Cardiac septum (tissue), 1 donor: ENCODE measurements around the gene BANP. TPM values are rescaled to one million over a fixed set of nuclear protein-coding genes. Genes with fewer than 3 reads are reported as not detected.
"Not testable (repeated sequence)": the region's sequence is repeated elsewhere in the genome, so short reads cannot be mapped to it uniquely, and the experiment has no call there.

Experiments used
- DNase-seq: peaks from one replicate; pipeline ENCODE4 v3.0.0-alpha.2; 2020; ENCODE audit warnings: low spot score
- intact Hi-C: fragments of 100-400 bp; cut with DNase I; formaldehyde crosslinking; loops from one replicate; pipeline ENCODE4 v1.14.0; 2022
- total RNA-seq: library from RNA; stranded (reverse); fragmentation: NEBNext Ultra II Directional; extraction: Animal tissue kit (Norgen Biotek cat#: 25700); gene quantifications from one replicate; pipeline ENCODE4 v1.2.1, GENCODE V29; 2021
- donor health status: DM: no; HTN: no; CAD: no.

The BANP gene
- total RNA-seq, 1 donor from 2014 or later: 18.4 TPM

- intact Hi-C loops: no loop called here
- no peak for DNase-seq
Measured at GRCh38 chr16:88103011-88103410, 151.8 kb downstream of the BANP start.

- intact Hi-C loops: no loop called here
- no peak for DNase-seq
Measured at GRCh38 chr16:88103581-88104188, 152.5 kb downstream of the BANP start.

DNA sequence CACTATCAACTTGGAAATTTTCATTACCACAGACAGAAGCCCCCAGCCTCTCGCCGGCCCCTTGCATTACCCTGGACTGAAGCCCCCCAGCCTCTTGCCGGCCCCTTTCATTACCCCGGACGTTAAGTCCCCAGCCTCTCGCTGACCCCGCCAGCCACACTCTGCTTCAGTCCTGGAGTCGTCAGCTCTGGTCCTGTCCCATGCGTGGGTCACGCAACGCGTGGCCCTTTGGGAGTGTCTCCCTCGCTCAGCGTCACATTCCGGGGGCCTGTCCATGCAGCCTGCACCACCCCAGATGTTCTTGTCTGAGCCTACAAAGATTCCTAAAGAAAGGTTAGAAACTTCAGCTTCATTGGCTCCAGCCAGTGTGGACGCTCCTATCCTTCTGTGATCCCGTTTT is 153.1 kb downstream of the BANP start:
- intact Hi-C loops, DNase-seq: not testable (repeated sequence)

DNA sequence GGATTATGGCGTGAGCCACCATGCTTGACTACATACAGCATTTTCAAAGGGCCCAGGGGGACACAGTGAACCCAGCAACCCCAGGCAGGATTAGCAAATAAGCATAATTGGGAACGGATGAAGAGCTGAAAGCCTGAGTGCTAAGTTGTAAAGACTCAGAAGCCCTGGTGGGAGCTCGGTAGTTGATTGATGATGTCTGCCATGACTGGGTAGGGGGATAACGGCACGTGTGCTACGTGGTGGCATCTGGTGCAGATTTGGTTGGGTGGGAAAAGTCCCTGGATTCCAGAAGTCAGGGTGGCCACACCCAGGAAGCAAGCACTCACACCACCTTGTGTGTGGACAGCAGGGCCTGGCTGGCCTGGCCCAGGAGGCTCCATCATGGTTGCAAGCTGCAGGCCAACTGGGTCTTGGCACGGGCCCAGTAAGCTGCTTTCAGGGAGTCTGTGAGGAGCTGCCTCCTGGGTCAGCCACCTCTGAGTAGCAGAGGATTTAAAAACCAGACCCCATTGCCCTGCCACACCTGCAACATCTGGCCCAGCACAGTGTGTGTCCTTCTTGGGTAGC is 154.4 kb downstream of the BANP start:
- DNase-seq, intact Hi-C loops: not testable (repeated sequence)

DNA sequence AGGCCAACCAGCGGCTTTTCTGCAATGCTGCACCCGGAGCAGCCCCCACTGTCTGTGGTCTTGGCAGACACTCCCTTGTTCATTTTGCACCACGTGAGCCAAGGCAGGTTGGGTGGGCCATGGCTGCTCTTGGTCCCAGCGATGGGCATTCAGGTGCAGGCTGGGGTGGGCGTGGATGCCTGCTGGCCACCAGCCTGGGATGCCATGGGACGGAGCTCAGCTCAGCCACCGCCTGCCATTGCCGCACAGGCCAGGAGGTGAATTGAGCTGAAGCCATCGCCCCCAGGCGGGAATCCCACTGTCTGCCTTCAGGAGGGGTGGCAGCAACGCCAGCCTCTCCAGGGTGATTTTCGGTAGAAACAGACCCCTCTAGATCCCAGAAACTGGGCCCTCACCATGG is 155.3 kb downstream of the BANP start:
- DNase-seq, intact Hi-C loops: not testable (repeated sequence)

DNA sequence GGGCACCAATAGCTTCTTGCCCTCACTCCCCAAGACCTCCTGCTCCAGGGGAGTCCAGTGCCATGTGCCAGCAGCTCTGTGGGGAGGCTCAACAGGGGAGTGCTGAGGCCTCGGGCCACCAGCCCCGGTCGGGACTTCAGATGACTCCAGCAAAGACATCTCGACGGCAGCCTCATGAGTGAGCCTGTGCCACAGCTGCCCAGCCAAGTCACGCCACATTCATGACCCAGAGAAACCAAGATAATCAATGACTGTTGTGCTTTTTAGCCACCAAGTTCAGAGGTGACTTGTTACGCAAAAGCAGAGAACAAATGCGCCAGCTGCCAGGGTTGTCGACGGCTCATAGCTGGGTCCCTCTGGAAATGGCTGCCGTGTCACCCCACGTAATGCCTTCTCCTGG is 157.5 kb downstream of the BANP start:
- intact Hi-C loops: no loop called here
- DNase-seq: no peak

DNA sequence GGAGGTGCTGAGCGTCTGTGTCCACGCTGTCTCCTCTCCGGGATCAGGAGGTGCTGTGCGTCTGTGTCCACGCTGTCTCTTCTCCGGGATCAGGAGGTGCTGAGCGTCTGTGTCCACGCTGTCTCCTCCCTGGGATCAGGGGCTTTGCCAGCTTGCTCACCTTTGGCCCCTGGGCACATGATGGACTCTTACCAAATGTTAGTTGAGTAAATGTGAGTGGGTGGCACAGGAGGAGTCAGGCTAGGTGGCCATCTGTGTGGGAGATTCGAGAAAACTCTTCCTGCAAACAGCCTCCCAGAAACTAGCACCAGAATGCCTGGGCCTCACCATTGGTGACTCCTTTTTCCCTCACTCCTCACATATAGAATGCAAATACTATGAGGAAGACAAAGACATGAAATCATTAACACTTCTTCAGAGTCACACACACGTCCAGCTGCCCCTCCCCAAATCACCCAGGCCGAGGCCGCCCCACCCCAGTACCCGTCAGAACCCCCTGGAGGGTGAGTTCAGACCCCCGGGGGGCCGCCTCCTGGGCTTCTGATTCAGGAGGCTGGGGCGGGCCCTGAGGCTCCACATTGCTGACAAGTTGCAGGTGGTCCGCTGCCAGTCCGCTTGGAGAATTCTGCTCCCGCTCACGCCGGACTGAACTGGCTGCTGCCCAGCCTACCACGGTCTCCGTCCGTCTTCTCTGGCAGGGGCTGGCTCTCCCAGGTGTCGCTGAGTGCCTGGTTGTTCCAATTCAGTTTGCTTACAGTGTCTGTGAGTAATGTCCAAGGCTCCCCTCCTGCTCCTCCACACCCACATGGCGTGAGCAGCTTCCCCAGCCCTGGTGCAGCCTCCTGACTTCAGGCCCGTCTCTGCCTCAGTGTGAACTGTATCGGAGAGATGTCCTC is 158.7 kb downstream of the BANP start:
- DNase-seq, intact Hi-C loops: not testable (repeated sequence)

DNA sequence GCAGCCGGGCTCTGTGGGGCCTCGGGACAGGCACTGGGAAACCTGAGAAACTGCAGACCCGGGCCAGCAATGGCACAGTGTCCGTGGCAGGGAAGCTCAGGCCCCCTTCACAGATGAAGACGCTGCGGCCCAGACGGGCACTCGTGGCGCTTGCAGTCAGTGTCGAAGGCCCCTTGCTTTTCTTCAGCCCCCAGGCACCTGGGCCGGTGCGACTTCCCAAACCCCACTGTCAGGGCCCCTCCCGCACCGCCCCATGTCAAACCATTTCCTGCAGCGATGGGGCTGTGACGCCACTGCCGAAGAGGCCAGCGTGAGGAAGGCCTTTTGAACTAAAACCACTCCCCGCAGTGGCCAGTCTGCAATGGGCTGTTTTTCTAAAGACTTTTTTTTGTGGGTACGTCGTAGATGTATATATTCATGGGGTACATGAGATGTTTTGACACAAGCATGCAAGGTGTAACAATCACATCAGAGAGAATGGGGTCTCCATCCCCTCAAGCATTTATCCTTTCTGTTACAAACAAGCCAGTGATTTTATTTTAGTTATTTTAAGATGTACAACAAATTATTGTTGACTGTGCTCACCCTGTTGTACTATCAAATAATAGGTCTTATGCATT is 159.8 kb downstream of the BANP start:
- intact Hi-C loops, DNase-seq: not testable (repeated sequence)

- DNase-seq, intact Hi-C loops: not testable (repeated sequence)
Measured at GRCh38 chr16:88111976-88112375, 160.7 kb downstream of the BANP start.

- no peak for DNase-seq
Measured at GRCh38 chr16:88113545-88114045, 162.4 kb downstream of the BANP start.

GRCh38 chr16:88114541-88115228 is 163.5 kb downstream of the BANP start:
- DNase-seq, intact Hi-C loops: not testable (repeated sequence)

More at GRCh38 chr16:88113545-88114045, 162.4 kb downstream of the BANP start:
- intact Hi-C loops: no loop called here

DNA sequence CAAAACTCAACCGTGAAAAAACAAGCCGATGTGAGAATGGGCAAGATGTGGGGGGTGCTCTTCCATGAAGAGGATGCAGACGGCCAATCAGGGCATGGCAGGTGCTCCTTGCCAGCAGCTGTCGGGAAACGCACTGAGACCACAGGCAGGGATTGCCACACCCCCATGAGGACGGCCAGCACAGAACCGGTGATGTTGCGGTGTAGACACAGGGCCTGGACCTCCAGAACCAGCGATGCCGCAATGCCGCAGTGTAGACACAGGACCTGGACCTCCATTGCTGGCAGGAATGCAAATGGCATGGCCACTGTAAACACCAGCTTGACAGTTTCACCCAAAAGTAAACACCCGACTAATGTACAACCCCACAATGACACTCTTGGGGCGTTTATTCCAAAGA is 164.9 kb downstream of the BANP start:
- intact Hi-C loops: no loop called here
- DNase-seq: no peak

DNA sequence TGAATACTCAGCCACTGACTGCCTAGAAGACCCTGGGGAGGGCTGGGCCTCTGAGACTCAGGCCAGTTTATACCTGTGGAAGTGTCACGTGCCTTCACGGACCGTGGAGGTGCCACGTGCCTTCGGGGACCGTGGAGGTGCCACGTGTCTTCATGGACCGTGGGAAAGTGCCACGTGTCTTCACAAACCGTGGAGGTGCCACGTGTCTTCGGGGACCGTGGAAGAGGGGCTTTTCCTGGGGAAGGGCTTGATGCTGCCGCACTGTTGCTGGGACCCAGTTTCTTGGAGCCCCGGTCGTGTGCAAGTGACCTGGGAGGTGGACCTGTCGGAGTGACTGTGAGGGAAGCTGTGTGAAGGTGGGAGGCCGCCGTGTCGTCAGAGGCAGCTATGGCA is 166.2 kb downstream of the BANP start:
- intact Hi-C loops: no loop called here
- no peak for DNase-seq

GRCh38 chr16:88118376-88118775 is 167.1 kb downstream of the BANP start:
- intact Hi-C loops: no loop called here
- DNase-seq: no peak

DNA sequence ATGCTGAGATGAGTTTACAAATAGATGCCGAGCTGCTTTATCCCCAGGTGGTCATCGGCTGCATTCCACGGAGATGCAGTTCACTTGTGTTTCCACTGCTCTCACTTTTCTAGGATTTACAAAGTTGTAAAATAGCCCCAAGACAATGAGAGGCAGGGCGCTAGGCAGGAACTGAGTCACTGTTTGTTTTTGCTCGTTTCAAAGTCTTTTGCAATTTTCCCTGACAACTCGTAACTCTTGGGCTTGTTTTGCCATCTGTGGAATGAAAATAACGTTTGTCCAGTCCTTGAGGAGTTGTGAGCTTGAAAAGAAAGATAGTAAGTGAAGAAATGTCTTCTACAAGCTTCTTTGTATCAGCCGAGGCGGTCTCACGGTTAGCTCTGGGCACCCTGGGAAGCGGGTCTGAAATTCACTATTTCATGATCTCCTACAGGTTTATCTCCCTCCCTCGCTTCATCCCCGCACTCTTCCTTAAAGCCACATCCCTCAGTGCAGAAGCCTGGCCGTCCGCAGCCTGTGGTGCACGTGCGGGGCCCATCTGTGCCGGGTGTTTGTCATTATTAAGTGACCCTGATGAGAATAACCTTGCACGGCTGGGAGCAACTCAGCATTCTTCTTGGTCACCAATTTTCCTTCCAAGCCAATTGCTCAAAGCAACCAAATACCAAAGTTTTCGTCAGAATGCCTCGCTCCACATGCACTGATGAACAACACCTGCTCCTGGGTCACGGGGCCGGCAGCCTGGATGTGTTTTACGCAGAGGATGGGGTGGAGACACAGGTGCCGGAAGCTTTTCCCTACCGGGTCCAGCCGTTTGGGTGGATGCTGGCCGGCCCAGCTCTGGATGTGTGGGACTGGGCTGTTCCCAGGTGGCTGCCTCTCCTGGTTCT is 167.9 kb downstream of the BANP start:
- DNase-seq: not testable (repeated sequence)

DNA sequence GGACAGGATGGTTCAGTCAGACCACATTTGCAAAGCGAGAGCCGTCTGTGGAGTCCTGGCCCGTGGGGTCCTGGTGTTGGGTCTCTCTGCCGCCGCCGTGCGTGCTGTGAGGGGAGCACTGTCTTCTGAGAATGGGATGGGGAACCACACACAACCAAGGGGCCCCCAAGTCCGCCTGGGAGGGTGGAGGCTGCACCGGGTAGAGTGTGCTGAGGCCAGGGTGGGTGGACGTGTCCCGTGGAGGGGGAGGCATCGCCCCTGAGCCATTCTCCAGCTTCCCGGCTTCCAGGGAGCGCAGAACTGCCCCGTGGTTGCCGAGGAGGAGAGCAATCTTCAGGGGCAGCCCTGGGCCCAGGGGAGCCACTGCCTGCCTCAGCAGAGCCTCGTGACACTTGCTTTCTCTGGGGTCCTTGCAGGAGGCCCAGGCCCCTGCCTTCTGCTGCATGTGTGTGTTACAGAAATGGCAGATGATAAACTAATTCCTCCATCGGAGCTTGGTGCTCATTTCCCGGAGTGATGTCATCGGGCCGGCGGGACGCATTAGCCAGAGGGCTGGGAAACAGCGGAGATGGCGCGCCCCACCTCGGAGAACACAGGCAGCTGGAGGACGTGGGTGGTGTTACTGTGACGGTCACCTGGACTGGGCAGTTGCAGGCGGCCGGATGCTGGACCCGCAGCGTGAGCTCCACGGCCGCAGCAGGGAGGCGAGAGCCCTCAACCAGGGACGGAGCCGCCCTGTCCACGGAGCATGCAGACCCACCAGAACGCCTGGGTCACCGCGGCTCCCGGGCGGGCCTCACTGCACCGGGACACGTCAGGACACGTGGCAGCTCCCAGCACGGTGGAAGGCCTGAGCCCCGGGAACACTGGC is 168.9 kb downstream of the BANP start:
- intact Hi-C loops, DNase-seq: not testable (repeated sequence)

More for the DNA sequence above, 167.9 kb downstream of the BANP start:
- intact Hi-C loops: not testable (repeated sequence)

DNA sequence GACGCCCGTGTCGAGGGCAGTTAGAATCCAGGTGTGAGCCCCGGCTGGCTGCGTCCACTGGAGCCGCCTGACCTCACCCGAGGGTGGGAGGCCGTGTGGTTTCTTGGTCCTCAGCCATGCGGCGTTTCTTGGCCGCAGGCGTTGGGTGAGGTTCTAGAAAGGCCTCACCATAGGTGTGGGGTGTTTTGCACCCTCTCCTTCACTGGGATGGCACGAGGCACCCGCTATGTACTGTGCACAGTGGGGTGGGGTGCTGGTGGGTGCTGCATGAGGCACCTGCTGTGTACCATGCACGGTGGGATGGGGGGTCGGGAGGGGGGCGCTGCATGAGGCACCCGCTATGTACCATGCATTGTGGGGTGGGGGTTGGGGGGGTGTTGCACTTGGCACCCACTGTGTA is 169.6 kb downstream of the BANP start:
- intact Hi-C loops: no loop called here
- no peak for DNase-seq
